K562 (cell line): Measurements from ENCODE around the gene IL17REL. TPM values are rescaled to one million over a fixed set of nuclear protein-coding genes. Genes with fewer than 3 reads are reported as not detected.

Source experiments
- ATAC-seq: fragments of 200-7000 bp; cut with Tn5 transposase; 3 replicates; pipeline ENCODE4 v1.9.1; 2020; ENCODE audit warnings: moderate library complexity
- BruUV-seq: library from RNA; stranded (reverse); fragments of 400-500 nt; replicated peaks from 2 replicates; lab custom pipeline; 2021; lab: Mats Ljungman, UMichigan
- CTCF ChIA-PET: fragments of 300-600 bp; formaldehyde crosslinking; extraction: SDS; loops from one replicate; lab custom pipeline; 2021; ENCODE audit warnings: low intra/inter-chr PET ratio; lab: Yijun Ruan, JAX
- POLR2A ChIA-PET: fragments of 300-600, 350-650 bp; sonication (Branson Sonifier 250); formaldehyde crosslinking; extraction: SDS; loops from one replicate; lab custom pipeline; 2021; ENCODE audit warnings: antibody characterized with exemption, inconsistent platforms; lab: Yijun Ruan, JAX
- DNase-seq, 4 experiments: peaks; one replicate each; pipeline versions ENCODE4 v3.0.0 to v3.0.0-alpha.2; 2011 to 2018; ENCODE audit warnings: low spot score in 3 of 4, mixed read lengths in 3 of 4; ENCODE audit errors: extremely low read depth in 1 of 4
- FAIRE-seq: peaks from 2 replicates; lab custom pipeline; 2011; peaks lifted over from hg19 to GRCh38; lab: Jason Lieb, UNC
- H2AFZ ChIP-seq: 2 replicates; pipeline ENCODE4 v1.6.0; 2011; ENCODE audit warnings: low read depth, low read length, control low read depth, inconsistent platforms
- H3K27ac ChIP-seq: fragments of 200-600 bp; 3 replicates; pipeline ENCODE4 v1.8.0; 2011; ENCODE audit warnings: low read depth, mild to moderate bottlenecking, control low read depth, inconsistent platforms, low read length, moderate library complexity, mixed read lengths; ENCODE audit errors: extremely low read depth
- H3K27me3 ChIP-seq, 2 experiments: fragments of 300-600 bp in 1 of 2; 2 replicates in 1 of 2; 3 replicates in 1 of 2; pipeline versions ENCODE4 v1.6.0 to v1.8.0; 2011; ENCODE audit warnings: inconsistent platforms in 2 of 2, low read length in 2 of 2, mild to moderate bottlenecking in 1 of 2, mixed read lengths in 1 of 2, moderate library complexity in 1 of 2; ENCODE audit not compliant: control insufficient read depth in 2 of 2, insufficient read depth in 2 of 2
- H3K36me3 ChIP-seq: fragments of 300-600 bp; 3 replicates; pipeline ENCODE4 v1.8.0; 2011; ENCODE audit warnings: mild to moderate bottlenecking, low read length, inconsistent platforms; ENCODE audit not compliant: control insufficient read depth, insufficient read depth
- H3K4me1 ChIP-seq, 2 experiments: fragments of 200-600 bp in 1 of 2; replicated peaks in 1 of 2; 2 replicates in 1 of 2; 3 replicates in 1 of 2; pipeline versions ENCODE4 v1.5.1 to v1.8.0; 2011; ENCODE audit warnings: inconsistent platforms in 2 of 2, low read length in 2 of 2, mild to moderate bottlenecking in 1 of 2, mixed read lengths in 1 of 2, moderate library complexity in 1 of 2; ENCODE audit not compliant: control insufficient read depth in 2 of 2, insufficient read depth in 2 of 2
- H3K4me2 ChIP-seq: 2 replicates; pipeline ENCODE4 v1.6.1; 2011; ENCODE audit warnings: low read length, control low read depth, inconsistent platforms, mixed read lengths; ENCODE audit not compliant: insufficient read depth
- H3K4me3 ChIP-seq: fragments of 200-600 bp; sonication (generic), shearing (Covaris generic); 2 replicates; pipeline ENCODE4 v1.5.1; 2016; ENCODE audit warnings: control low read depth, inconsistent platforms
- H3K79me2 ChIP-seq: fragments of 200-600 bp; 3 replicates; pipeline ENCODE4 v1.8.0; 2011; ENCODE audit warnings: low read length, inconsistent platforms; ENCODE audit not compliant: control insufficient read depth, insufficient read depth
- H3K9ac ChIP-seq, 2 experiments: 2 replicates each; pipeline versions ENCODE4 v1.6.0 to v1.6.1; 2011; ENCODE audit warnings: low read depth in 2 of 2, low read length in 2 of 2, control low read depth in 1 of 2, inconsistent platforms in 1 of 2, mild to moderate bottlenecking in 1 of 2, mixed read lengths in 1 of 2; ENCODE audit not compliant: insufficient read depth in 1 of 2
- H3K9me1 ChIP-seq: one replicate; pipeline ENCODE4 v1.6.0; 2011; ENCODE audit warnings: inconsistent platforms, mild to moderate bottlenecking, low read length, moderate library complexity; ENCODE audit not compliant: control insufficient read depth, insufficient read depth
- H3K9me3 ChIP-seq: replicated peaks from 2 replicates; pipeline ENCODE4 v1.5.1; 2011; ENCODE audit warnings: low read depth, low read length, inconsistent platforms; ENCODE audit not compliant: control insufficient read depth, insufficient read depth
- H4K20me1 ChIP-seq: replicated peaks from 2 replicates; pipeline ENCODE4 v1.6.1; 2011; ENCODE audit warnings: low read length, inconsistent platforms, mixed read lengths; ENCODE audit not compliant: control insufficient read depth, insufficient read depth
- ARHGAP35 ChIP-seq: fragments of 450-650 bp; IDR thresholded peaks from 2 replicates; pipeline ENCODE4 v1.6.1; 2018; ENCODE audit not compliant: partially characterized antibody
- CXXC5 ChIP-seq: fragments of 250-450 bp; sonication (Bioruptor Pico); IDR thresholded peaks from 2 replicates; pipeline ENCODE4 v1.8.0; 2022; ENCODE audit warnings: inconsistent platforms, mild to moderate bottlenecking, moderate library complexity
- E2F4 ChIP-seq: sonication (generic); formaldehyde crosslinking; IDR thresholded peaks from 2 replicates; pipeline ENCODE4 v1.8.0; 2022; ENCODE audit warnings: mild to moderate bottlenecking, low read depth, missing genetic modification reagents
- EGR1 ChIP-seq: fragments of 450-650 bp; conservative IDR thresholded peaks from 2 replicates; pipeline ENCODE4 v1.6.1; 2017; ENCODE audit warnings: mild to moderate bottlenecking
- L3MBTL2 ChIP-seq: fragments of 450-650 bp; IDR thresholded peaks from 2 replicates; pipeline ENCODE4 v1.6.1; 2016; ENCODE audit warnings: mild to moderate bottlenecking, moderate library complexity
- MEF2A ChIP-seq: IDR thresholded peaks from 2 replicates; pipeline ENCODE4 v1.6.1; 2011; ENCODE audit warnings: low read depth, mild to moderate bottlenecking, low read length, moderate library complexity; ENCODE audit not compliant: control insufficient read depth
- MEF2D ChIP-seq: conservative IDR thresholded peaks from 2 replicates; pipeline ENCODE4 v1.6.1; 2016; ENCODE audit warnings: low read depth, missing genetic modification characterization, missing compliant biosample characterization
- NCOA2 ChIP-seq, 2 experiments: fragments of 450-650 bp; IDR thresholded peaks; 2 replicates each; pipeline ENCODE4 v1.6.1; 2018; ENCODE audit warnings: mild to moderate bottlenecking in 2 of 2, moderate library complexity in 1 of 2; ENCODE audit not compliant: partially characterized antibody in 2 of 2
- NR3C1 ChIP-seq: sonication (generic); formaldehyde crosslinking; IDR thresholded peaks from 2 replicates; pipeline ENCODE4 v1.8.1; 2022; ENCODE audit warnings: missing genetic modification reagents
- PKNOX1 ChIP-seq: fragments of 450-650 bp; IDR thresholded peaks from 2 replicates; pipeline ENCODE4 v1.6.1; 2016
- POLR3A ChIP-seq: IDR thresholded peaks from 2 replicates; pipeline ENCODE4 v1.6.1; 2011; ENCODE audit warnings: borderline replicate concordance, mild to moderate bottlenecking, moderate library complexity; ENCODE audit not compliant: insufficient read length, insufficient read depth; ENCODE audit errors: extremely low read depth
- SPI1 ChIP-seq: IDR thresholded peaks from 2 replicates; pipeline ENCODE4 v1.6.1; 2011; ENCODE audit warnings: low read depth, low read length, control low read depth, borderline replicate concordance
- U2AF2 ChIP-seq: fragments of 200-400 bp; formaldehyde crosslinking; optimal IDR thresholded peaks from 2 replicates; pipeline ENCODE3; 2017; ENCODE audit warnings: low read depth, mild to moderate bottlenecking, low read length
- USF1 ChIP-seq: sonication (generic); formaldehyde crosslinking; IDR thresholded peaks from 2 replicates; pipeline ENCODE4 v1.9.0; 2022; ENCODE audit warnings: mild to moderate bottlenecking, missing genetic modification reagents
- YY1 ChIP-seq, 3 experiments: IDR thresholded peaks; 2 replicates each; pipeline ENCODE4 v1.6.1; 2011; ENCODE audit warnings: low read length in 2 of 3, mild to moderate bottlenecking in 2 of 3, moderate library complexity in 2 of 3, borderline replicate concordance in 1 of 3, control low read depth in 1 of 3, low read depth in 1 of 3; ENCODE audit not compliant: insufficient read depth in 3 of 3, insufficient replicate concordance in 2 of 3, control insufficient read depth in 1 of 3, insufficient read length in 1 of 3; ENCODE audit errors: extremely low read depth in 1 of 3
- ZNF280A ChIP-seq: fragments of 450-650 bp; IDR thresholded peaks from 2 replicates; pipeline ENCODE4 v1.6.1; 2018; ENCODE audit warnings: mild to moderate bottlenecking, low read depth; ENCODE audit not compliant: partially characterized antibody
- WGBS: fragments of 100-300 bp; shearing (Covaris generic); methylation state at CpG from one replicate; pipeline ENCODE4 v1.1.6; 2016; ENCODE audit warnings: low coverage, mixed read lengths; ENCODE audit not compliant: insufficient coverage; ENCODE audit errors: missing lambda C conversion rate; 5-methylcytosine and 5-hydroxymethylcytosine counted together
- in situ Hi-C: fragments of 300-500 bp; cut with MboI; formaldehyde crosslinking; loops from 4 replicates; pipeline ENCODE4 v1.15.0; 2018; ENCODE audit warnings: inconsistent platforms, mixed read lengths
- intact Hi-C: fragments of 100-400 bp; cut with micrococcal nuclease; formaldehyde crosslinking; loops from 2 replicates; pipeline ENCODE4 v1.14.2; 2022
- polyA plus RNA-seq, 8 experiments: library from polyadenylated mRNA; depleted of rRNA in 4 of 8; stranded (reverse) in 5 of 8; unstranded in 3 of 8; fragments of >200 nt; fragmentation: Nextera tagmentation in 2 of 8; fragmentation: Illumina TruSeq in 1 of 8; extraction: Ambion mirVana in 2 of 8; extraction: Trizol in 1 of 8; gene quantifications; 2 replicates each; pipeline versions ENCODE4 v1.2.1 to v1.2.3, GENCODE V29; 2011 to 2014; ENCODE audit warnings: inconsistent platforms in 1 of 8, missing spikeins in 1 of 8
- total RNA-seq, 7 experiments: library from RNA; depleted of rRNA in 6 of 7; stranded (reverse); fragments of >200 nt in 6 of 7; fragmentation: Illumina TruSeq in 2 of 7; extraction: Trizol in 2 of 7; gene quantifications; 2 replicates each; pipeline versions ENCODE4 v1.2.1 to v1.2.3, GENCODE V29; 2011 to 2021; ENCODE audit warnings: low replicate concordance in 1 of 7

IL17REL gene
- total and polyA plus RNA-seq, 9 of the 15 experiments (the other 6 are each of a cell fraction or from before 2014, with no cell fraction given), result 0.05 to 0.42 (median 0.11) TPM; not detected in 4

- DNase-seq (peak in 2 of 4 experiments; percentile 14 to 46), ATAC-seq (peak; percentile 20), FAIRE-seq (peak; percentile 80)
- no peaks in the 10 kb centered on the region for H3K9me3 ChIP-seq
- intact Hi-C loops, result no loop called here
- H3K79me2 ChIP-seq, result peaks cover 5% of the 10 kb centered on the region; the same call in 2 of the 3 replicates
- BruUV-seq, result no TSS peak
- no peaks in the 10 kb centered on the region; a peak in 1 of 5 replicates for H3K27me3 ChIP-seq
- no peaks in the 10 kb centered on the region for H4K20me1 ChIP-seq
- ChIA-PET POLR2A (interaction anchor here (0.6 to 0.7 kb wide), 4 partner anchors 14 to 43 kb away, joined by 3 read pairs; no protein-coding TSS in a partner anchor), CTCF (no interaction called here)
- 20% methylated on average over 12 of the region's 15 CpGs for WGBS
- no peaks in the 10 kb centered on the region for H3K36me3 ChIP-seq
- H3K9ac ChIP-seq, result no peak overlapping the region
- H3K4me3 ChIP-seq, result no peak overlapping the region
- H3K4me2 ChIP-seq, result no peak overlapping the region; the same call in 1 of the 2 replicates
- no peaks in the 10 kb centered on the region for H3K9me1 ChIP-seq
- H3K4me1 ChIP-seq, result peaks cover 7 to 29% of the 10 kb centered on the region in 2 experiments
- H3K27ac ChIP-seq, result peak overlapping the region; percentile 78; the same call in 1 of the 3 replicates
- H2AFZ ChIP-seq, result peak overlapping the region; percentile 50; the same call in 1 of the 2 replicates
- in situ Hi-C loops, result no loop called here
- TF ChIP-seq MEF2A (peak; percentile 43; the same call in 1 of the 2 replicates), PKNOX1 (no peak), EGR1 (peak; percentile 61), CXXC5 (CRISPR knock-in tag) (no peak), U2AF2 (no peak), NR3C1 (CRISPR knock-in tag) (no peak), POLR3A (no peak), YY1 (IDR thresholded peaks at IDR 0.05; ENCODE audit: borderline replicate concordance in 1 of 3, control insufficient read depth in 1 of 3, extremely low read depth in 1 of 3, insufficient read depth in 3 of 3, insufficient read length in 1 of 3, insufficient replicate concordance in 2 of 3, low read depth in 1 of 3, low read length in 2 of 3) (peak in 1 of 3 experiments; percentile 21), MEF2D (tag) (0 out of 2 replicates have a peak, but pooled peaks have one; percentile 42), USF1 (CRISPR knock-in tag) (no peak), L3MBTL2 (peak; percentile 62), E2F4 (no peak), ARHGAP35 (no peak), SPI1 (peak; percentile 92), NCOA2 (IDR thresholded peaks at IDR 0.05; ENCODE audit: partially characterized antibody in 2 of 2) (no peak), ZNF280A (no peak)
Observed at GRCh38 chr22:49976439-49977175, 36.0 kb downstream of the IL17REL start.
